ENCODE data around the gene GPR45.

GPR45 gene

DNA sequence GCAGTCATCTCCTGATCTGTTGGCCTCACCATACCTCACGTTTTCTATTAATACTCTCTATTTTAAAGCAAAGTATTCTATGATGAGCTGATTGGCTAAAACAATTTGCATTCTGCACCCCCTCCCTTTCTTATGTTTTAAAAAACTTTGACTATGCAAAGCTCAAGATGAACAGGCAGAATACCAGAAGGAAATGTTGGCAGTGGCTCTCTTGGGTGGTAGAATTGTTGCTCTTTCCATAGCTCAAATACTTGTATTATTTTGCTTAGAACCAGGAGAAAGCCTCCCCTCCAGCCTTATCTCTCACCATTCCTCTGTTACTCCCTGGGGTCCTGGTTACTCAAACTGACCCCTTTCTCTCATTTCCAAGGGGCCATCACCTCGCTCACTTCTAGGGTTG, 14.4 kb downstream of the GPR45 start:
- no peak for DNase-seq

DNA sequence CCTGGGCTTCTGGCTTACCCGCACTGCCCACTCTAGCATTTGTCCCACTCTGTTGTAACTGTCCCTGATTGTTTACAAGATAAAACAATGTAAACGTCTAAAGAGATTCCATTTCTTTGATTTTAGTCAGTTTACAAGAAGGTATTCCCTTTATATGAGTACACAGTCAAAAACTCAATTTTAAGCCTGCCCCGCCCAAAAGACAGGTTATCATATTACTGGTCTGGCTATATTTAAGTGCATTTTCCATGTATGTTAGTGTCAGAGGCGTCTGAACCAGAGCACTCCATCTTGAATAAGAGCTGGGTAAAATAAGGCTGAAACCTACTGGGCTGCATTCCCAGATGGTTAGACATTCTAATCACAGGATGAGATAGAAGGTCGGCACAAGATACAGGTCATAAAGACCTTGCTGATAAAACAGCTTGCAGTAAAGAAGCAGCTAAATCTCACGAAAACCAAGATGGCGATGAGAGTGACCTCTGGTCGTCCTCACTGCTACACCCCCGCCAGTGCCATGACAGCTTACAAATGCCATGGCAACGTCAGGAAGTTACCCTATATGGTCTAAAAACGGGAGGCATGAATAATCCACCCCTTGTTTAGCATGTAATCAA, 15.0 kb downstream of the GPR45 start:
- DNase-seq, result no peak

DNA sequence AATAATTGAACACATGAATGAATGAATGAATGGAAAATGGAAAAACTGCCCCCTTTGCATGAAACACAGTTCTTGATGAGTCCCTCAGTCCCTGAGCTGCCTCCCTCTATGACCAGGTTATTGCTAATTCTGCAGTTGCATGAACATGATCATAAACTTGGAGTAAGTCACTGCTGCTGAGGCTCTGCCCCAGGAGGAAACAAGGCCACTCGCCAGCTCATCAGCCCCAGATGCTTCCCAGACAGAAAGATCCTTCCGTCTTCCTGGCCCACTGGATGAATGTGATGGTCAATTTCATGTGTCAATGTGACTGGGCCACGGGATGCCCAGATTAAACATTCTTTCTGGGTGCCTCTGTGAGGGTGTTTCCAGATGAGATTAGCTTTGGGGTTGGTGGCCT, 16.4 kb downstream of the GPR45 start:
- no peak for DNase-seq

DNA sequence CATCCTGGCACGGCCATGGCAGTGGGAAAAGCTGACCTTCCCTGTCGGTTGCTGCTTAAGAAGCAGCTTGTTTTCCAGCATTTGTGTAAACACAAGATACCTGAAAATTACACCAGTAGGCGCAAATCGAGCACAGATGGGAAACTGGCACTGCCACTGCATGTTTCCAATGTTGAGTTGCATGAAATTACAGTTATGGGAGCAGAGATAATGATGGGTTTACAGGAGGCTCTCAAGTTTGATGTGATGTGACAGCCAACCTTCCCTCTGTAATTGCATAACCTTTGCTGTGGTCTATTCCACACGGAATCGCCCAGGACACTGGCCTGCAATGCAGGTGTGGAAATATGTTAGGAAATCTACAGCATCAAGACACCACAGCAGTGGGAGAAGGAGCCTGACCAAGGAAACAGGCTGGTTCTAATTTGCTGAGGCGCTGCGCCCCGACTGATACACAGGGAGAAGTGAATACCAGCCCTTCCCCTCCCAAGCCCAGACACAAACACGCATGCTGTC, 17.4 kb downstream of the GPR45 start:
- no peak for DNase-seq

DNA sequence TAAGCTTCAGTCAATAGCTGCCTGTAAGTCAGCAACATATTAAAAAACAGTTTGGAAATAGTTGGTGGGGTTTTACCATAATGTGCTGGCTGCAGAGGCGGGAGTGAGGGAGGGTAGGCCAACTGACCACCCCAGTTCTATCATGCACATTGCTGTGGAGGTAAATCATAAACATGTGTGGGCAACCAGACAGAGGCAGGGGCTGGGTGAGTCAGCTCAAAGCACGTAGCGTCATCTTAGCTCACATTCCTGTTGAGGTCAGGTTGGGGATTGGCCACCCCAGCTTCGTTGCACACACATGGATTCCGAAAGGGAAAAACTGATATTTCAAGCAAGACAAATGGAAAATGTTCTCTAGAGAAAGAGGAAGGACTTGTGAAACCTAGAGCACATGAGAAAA, 19.5 kb downstream of the GPR45 start:
- DNase-seq, result no peak

DNA sequence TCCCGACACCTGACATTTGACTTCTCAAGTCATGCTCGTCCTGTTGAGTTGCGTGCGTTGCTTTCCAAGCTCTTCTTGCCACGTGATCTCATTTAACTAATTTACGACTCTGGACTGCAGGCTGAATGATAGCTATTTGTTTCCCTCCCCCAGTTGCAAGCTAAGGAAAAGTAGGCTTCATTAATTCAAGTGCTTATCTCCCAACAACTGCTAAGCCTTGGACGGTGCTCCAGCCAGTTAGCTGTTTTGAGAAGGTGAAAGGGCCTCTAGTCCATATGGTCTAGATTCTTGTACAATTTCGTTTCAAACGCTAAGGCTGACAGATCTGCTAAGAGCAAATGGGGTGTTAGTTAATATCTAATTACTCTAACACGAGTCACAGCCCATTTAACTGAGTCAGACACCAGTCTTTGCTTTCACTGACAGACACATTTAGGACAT, 21.1 kb downstream of the GPR45 start:
- DNase-seq, result no peak

DNA sequence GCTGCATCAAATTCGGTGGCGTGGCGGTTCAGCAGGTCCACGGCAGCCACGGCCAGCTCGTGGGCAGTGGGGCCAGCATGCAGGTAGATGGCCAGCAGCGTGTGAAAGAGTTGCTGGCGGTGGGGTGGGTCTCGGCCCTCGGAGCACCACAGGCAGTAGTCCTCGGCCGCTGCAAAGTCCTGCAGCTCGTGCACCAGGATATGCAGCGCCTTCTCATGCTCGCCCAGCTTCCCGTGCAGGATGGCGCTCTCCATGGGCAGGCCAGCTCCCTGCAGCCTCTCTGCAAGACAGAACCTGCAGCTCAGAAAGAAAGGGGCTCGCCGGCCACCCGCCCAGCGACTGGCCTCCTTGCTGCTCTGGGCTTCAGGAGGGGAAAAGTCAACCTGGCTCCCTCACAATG, 27.9 kb downstream of the GPR45 start:
- no peak for DNase-seq

DNA sequence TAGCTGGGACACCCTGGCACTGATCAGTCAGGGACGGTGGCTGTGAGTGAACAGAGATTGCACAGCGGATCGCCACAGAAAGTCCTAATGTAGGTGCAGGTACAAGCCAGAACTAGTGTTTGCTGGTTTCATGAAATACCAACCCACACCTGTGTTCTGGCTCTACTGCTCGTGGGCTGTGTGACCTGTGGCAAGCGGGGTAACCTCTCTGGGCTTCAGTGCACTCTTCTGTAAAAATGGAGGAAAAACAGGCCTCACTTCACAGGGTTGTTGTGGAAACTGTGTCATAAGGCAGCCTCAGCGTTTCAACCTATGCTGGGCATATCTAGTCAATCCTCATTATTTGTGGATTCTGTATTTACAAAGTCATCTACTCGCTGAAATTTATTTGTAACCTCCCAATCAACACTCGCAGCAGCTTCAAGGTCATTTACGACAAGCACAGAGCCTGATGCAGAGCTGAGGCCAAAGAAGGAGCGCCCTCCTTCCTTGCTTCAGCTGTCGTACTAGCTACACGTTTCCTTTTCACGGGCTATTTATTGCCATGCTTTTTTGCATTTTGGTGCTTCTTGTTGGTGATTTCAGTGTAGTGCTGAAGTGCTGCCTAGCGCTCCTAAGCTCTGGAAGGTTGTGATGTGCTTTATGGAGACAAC, 30.0 kb downstream of the GPR45 start:
- no peak for DNase-seq

DNA sequence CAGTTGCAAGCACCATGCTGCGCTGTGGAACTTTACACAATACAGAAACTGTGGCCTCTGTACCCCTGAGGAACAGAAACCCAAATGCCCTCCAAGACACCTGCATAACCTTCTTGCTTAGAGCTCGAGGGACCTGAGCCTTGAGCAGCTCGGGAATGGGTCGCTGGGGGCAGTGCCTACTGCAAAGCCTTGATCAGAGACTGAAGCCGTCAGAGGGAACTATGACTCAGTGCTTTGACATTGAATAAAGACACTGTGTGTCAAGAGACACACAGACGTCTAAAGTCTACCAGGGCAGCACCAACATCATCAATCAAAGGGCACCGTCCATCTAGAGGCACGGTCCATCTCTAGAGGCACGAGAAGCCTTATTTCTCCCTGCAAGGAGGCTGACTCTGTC, 30.6 kb downstream of the GPR45 start:
- DNase-seq, result no peak

DNA sequence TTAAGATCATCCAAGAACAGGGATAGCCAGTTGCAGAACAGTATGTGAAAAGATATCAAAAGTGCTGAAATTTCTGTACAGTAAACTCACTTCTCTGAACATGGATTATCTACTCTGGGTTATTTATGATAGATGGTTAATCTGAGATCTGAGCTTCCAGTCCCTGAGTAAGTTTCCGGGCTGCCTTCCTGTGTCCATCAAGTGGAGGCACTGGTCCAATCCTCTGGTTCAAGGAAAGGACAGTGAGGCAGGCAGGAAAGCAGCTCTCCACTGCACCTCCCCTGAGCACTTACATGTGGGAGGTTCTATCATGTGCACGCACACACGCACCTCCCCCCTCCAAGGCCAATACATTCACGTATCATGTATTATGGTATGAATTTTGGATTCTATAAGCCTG, 32.5 kb downstream of the GPR45 start:
- no peak for DNase-seq

DNA sequence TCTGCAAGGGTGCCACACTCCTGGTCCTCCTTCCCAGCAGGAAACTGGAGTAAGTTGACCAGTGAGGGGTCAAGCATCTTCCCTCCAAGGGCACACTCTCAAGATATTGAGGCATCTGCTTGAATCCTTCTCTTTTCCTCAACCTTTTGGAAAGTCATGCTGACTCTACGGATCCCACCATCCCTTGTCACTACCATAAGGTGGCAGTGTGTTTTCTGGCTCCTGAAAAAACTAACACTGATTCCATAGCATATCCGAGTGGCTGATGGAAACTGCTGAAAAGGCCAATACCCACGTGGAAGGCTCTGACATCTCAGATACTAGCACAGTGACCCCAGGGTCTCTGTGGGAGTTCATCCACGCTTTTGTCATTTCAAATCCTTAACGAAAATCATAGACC, 37.1 kb downstream of the GPR45 start:
- DNase-seq, result no peak

DNA sequence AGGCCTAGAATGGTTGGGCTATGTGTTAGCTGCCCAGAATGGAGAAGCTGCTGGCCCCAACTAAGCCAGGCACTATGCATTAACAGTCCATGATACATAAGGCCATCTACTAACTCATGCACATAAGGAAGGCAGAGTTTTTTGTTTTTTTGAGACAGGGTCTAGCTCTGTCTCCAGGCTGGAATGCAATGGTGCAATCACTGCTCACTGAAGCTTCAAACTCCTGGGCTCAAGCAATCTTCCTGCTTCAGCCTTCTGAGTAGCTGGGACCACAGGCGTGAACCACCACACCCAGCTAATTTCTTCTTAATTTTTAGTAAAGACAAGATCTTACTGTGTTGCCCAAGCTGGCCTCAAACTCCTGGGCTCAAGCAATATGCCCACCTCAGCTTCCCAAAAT, 37.6 kb downstream of the GPR45 start:
- no peak for DNase-seq

DNA sequence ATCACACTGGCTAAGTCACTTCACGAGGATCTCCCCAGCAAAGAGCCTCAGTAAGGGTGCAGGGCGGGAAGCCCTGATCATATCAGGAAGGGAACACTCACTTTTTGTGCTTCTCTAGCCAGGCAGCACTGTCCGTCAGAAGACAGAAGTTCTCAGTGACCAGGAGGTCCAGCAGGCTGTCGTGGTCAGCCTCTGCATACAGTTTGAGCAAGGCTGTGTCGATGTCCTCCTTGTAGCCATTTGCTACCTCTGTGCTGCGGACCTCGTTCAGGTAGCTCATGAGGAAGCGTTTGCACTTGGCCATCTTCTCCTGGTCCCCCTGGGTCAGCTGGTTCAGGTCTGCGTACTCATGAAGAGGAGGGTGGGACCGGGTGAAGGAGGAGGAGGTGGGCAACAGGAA, 38.7 kb downstream of the GPR45 start:
- DNase-seq, result no peak

DNA sequence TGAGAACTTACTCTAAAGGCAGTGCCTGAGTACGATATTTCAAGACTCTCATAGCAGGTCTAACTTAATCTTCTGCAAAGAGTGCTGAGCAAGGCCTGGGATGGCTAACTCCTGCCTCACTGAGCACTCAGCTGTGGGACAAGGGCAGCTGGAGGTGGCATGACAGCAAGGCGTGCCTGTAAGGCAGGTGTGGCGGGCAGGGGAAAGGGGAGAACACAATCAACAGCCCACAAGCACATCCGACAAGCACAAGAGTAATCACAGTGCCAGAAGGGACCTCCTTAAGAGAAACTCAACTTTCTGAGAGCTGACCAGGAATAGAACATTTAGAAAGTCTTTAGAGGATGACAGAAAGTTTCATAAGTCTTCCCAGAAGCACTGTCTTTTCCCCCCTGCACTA, 42.0 kb downstream of the GPR45 start:
- no peak for DNase-seq

DNA sequence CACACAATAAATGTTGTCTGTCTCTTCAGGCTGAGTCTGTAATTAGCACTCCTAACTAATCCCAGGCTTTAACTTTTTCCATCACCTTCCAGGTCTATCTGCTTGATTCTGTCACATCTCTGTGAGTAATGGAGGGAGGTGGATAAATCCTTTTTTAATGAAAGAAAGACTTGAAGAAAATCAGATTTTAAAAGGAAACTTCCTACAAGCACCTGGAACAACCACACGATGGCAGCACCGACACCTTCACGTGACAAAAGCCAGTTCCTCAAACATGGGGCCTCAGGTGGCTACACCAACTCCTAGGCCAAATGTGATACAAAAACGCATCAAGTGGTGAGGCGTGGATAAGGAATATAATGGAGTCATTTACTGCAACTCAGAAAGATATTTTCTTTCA, 46.1 kb downstream of the GPR45 start:
- DNase-seq, result peak in 1 of 2 donors; percentile 61

DNA sequence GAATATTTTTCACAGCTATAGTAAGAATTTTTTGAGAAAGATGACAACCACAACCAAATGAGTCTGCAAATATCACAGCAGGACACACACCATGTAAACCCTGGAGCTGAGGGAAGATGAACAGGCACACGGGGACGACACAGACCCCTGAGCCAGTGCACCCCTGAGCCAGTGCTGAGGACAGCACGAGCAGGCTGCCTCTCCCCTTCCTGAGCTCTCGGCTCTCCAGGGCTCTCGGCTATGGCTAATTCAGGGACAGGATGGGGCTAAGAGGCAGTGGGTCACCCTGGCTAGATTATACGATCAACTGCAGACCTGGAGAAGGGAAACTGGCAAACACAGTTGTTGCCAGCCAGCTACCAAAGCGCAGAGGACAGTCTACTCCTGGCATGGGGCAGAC, 46.6 kb downstream of the GPR45 start:
- no peak for DNase-seq

DNA sequence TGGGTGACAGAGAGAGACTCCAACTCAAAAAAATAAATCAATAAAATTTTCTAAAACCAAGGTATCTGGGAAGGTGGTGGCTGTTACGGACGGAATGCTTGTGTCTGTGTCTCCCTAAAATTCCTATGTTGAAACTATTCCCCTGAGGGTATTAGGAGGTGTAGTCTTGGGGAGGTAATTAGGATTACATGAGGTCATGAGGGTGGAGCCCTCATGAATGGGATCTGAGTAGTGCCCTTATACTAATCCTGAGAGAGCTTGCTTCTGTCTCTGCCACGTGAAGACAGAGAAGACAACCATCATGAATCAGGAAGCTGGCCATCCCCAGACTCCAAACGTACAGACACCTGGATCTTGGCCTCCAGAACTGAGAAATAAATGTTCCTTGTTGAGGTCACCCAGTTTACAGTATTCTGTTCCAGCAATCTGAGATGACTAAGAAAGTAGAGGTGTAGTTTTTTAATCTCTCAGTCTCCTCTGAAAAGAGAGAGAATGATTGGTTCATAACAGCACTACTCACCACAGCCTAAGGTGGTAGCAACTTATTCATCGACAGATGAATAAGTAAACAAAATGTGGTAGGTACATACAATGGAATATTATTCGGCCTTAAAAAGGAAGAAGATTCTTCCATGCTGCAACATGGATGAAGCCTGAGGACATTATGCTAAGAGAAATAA, 49.6 kb downstream of the GPR45 start:
- DNase-seq, result no peak

DNA sequence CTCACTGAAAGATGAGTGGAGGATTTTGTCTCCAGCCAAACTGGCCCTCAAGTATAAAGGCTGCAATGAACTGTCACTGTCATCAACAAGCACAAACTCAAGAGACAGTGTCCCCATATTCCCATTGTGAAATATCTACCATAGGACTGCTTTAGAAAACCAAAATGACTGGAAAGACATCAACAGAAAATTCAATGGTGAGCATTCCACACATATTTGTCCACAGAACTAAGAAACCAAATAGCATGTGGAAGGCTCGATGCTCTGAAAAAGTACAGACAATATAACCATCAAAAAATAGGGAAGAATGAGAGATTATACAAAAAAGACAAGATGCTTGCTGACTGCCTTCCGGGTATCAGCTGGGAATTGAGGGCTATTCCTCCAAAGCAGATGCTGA, 50.4 kb downstream of the GPR45 start:
- DNase-seq, result no peak
